ENCODE measurements around the gene CARF. TPM values are rescaled to one million over a fixed set of nuclear protein-coding genes. Genes with fewer than 3 reads are reported as not detected.

CARF gene
- total and polyA plus RNA-seq, 2 of the 13 experiments (the other 11 are each of a cell fraction or from before 2014, with no cell fraction given): 3.0 to 5.4 TPM

DNA sequence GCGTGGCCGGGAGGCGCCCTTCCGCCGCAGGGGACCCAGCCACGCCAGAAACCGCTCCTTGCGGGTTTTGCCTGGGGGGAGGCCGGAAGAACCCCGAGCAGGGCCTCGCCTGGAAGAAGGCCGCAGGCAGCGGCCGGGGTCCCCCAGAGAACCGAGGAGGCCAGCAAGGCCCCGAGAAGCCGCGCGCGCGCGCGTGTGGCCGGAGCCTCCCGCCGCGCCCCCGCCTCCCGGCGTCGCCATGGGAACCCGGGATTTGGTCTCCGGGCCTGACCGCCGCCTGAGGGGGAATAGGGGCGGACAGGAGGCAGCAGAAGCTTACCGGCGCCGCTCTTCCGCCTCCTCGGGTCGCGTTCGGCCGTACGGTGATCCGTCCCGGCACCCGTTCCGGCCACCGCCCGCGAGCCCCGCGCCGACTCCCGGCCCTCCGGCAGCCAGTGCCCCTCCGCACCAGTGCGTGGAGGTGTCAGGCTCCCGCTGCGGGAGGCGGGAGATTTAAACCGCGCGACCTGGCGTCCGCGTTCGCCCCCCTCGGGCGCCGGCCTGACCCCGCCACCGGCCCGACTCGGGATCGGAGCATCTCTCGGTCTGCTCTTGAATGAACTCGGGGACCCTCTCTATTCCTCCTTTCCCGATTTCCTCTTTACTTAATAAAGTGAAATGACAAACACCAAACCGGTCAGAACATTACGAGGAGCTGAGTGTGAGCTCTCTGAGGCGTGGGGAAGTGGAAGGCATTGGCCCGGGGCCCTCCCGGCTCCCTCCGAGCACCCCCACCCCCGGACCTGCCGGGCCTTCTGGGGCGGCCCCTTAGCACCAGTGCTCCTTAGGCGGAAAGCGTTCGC lies 40.6 kb upstream of the CARF start, which contains the start of gene ICA1L (continued):
- TF ChIP-seq, protein P1, sequence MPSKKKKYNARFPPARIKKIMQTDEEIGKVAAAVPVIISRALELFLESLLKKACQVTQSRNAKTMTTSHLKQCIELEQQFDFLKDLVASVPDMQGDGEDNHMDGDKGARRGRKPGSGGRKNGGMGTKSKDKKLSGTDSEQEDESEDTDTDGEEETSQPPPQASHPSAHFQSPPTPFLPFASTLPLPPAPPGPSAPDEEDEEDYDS (CRISPR knock-in tag; IDR thresholded peaks at IDR 0.05): no peak
- no peak for TF ChIP-seq HMGA1 (CRISPR knock-in tag; conservative IDR thresholded peaks at IDR 0.05)
- TF ChIP-seq SIX4 (CRISPR knock-in tag; IDR thresholded peaks at IDR 0.05): no peak
- TF ChIP-seq ZNF737 (CRISPR knock-in tag; IDR thresholded peaks at IDR 0.05; ENCODE audit: borderline replicate concordance): no peak
- no peak for TF ChIP-seq IRF2 (CRISPR knock-in tag; IDR thresholded peaks at IDR 0.05)
- TF ChIP-seq, protein P2, sequence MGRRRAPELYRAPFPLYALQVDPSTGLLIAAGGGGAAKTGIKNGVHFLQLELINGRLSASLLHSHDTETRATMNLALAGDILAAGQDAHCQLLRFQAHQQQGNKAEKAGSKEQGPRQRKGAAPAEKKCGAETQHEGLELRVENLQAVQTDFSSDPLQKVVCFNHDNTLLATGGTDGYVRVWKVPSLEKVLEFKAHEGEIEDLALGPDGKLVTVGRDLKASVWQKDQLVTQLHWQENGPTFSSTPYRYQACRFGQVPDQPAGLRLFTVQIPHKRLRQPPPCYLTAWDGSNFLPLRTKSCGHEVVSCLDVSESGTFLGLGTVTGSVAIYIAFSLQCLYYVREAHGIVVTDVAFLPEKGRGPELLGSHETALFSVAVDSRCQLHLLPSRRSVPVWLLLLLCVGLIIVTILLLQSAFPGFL (CRISPR knock-in tag; IDR thresholded peaks at IDR 0.05): no peak
- no peak for TF ChIP-seq HCFC1 (IDR thresholded peaks at IDR 0.05; ENCODE audit: low read depth, low read length)
- peak; percentile 80 for TF ChIP-seq AGO2 (optimal IDR thresholded peaks at IDR 0.05; ENCODE audit: low read depth, low read length)
- TF ChIP-seq ZNF761 (CRISPR knock-in tag; conservative IDR thresholded peaks at IDR 0.05): no peak
- no peak for TF ChIP-seq ZNF496 (CRISPR knock-in tag; IDR thresholded peaks at IDR 0.05; ENCODE audit: insufficient replicate concordance)
- no peak for TF ChIP-seq HIC2 (CRISPR knock-in tag; IDR thresholded peaks at IDR 0.05; ENCODE audit: low read depth)
- no peak for TF ChIP-seq ZNF513 (CRISPR knock-in tag; conservative IDR thresholded peaks at IDR 0.05)
- TF ChIP-seq NR2F2 (IDR thresholded peaks at IDR 0.05; ENCODE audit: borderline replicate concordance, low read depth): no peak
- no peak for TF ChIP-seq ZEB1 (IDR thresholded peaks at IDR 0.05; ENCODE audit: insufficient replicate concordance, low read depth)
- no peak; the same call in 1 of the 2 replicates for TF ChIP-seq CSRNP1 (CRISPR knock-in tag; IDR thresholded peaks at IDR 0.05)
- TF ChIP-seq ZNF512 (CRISPR knock-in tag; IDR thresholded peaks at IDR 0.05): no peak
- TF ChIP-seq XBP1 (CRISPR knock-in tag; IDR thresholded peaks at IDR 0.05): no peak
- TF ChIP-seq, protein P3, sequence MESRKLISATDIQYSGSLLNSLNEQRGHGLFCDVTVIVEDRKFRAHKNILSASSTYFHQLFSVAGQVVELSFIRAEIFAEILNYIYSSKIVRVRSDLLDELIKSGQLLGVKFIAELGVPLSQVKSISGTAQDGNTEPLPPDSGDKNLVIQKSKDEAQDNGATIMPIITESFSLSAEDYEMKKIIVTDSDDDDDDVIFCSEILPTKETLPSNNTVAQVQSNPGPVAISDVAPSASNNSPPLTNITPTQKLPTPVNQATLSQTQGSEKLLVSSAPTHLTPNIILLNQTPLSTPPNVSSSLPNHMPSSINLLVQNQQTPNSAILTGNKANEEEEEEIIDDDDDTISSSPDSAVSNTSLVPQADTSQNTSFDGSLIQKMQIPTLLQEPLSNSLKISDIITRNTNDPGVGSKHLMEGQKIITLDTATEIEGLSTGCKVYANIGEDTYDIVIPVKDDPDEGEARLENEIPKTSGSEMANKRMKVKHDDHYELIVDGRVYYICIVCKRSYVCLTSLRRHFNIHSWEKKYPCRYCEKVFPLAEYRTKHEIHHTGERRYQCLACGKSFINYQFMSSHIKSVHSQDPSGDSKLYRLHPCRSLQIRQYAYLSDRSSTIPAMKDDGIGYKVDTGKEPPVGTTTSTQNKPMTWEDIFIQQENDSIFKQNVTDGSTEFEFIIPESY (CRISPR knock-in tag; IDR thresholded peaks at IDR 0.05): no peak
- TF ChIP-seq ZNF652 (CRISPR knock-in tag; IDR thresholded peaks at IDR 0.05; ENCODE audit: borderline replicate concordance, low read depth): no peak

All from HepG2 (cell line).